Muscle of back (tissue), 11 donors: ENCODE data around the gene CIP2A. TPM values are rescaled to one million over a fixed set of nuclear protein-coding genes. Genes with fewer than 3 reads are reported as not detected.

Experiments used
- DNase-seq, 3 donors: peaks; one replicate each; pipeline versions ENCODE4 v3.0.0 to v3.0.0-alpha.2; 2013
- polyA plus RNA-seq, 10 donors: library from polyadenylated mRNA; unstranded; fragments of 120-200 nt; gene quantifications; one replicate each; pipeline ENCODE4 v1.2.1, GENCODE V29; 2013; ENCODE audit not compliant: insufficient read length in 10 of 10

Gene CIP2A
- polyA plus RNA-seq, 10 donors = 7.9 to 12.0 (median 9.9) TPM

DNA sequence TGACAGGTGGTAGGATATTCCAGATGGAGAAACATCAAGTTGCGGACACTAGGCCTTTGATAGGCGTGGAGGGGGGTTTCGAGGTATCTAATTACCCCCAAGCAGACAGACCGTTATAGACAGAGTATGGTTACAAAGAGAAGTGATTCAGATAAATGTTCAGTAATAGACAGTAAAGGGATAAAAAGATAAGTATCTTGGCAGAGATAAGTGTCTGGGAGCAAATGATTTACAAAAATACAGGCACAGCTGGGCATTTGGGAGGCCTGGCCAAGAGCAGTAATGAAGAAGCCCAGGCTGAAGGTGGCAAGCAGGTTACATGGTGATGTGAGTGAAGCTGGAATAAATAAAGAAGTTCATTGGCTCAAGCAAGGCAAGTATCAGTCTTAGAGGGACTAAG, 78.2 kb downstream of the CIP2A start:
- no peak for DNase-seq

DNA sequence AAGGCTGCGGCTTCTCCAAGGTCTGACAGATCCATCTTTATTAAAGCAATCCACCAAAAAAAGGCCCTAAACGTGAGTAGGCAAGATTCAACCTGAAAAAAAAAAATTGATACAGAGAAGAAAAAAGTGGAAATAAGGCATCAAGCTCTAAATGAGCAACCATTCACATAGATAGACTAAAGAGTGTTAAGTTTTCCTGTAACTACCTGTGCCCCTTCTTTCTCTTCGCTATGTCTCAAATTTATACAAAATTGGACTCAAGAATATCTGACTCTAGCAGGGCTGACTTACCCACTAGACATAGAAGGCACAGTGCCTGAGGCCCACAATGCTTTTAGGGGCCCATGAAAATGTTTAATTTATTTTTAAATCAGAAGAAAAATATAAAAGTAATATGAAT, 78.7 kb downstream of the CIP2A start, which contains the start of gene MYH15:
TSS of gene MYH15 (minus strand) at position 101 of the 400 bp plus-strand sequence. CDS start at position 35, 66 bp downstream.
- DNase-seq = no peak

DNA sequence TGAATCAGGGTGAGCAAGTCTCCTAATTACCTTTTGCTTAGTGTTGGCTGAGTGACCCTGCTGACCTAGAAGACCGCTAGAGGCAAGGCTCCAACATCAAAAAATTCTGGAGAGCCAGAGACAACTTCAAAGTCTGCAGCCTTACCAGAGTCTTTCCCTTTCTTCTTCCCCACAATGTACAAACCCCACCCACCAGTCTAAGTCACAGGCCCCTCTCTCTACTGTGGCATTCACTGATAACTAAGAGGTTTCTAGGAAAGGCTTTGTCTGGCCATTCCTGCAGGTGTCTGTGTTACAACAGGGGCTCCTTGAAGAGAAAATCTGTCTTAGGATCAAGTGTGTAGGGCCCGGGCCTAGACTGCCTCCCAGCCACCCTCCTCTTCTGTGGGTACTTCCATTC, 79.4 kb downstream of the CIP2A start:
- no peak for DNase-seq

DNA sequence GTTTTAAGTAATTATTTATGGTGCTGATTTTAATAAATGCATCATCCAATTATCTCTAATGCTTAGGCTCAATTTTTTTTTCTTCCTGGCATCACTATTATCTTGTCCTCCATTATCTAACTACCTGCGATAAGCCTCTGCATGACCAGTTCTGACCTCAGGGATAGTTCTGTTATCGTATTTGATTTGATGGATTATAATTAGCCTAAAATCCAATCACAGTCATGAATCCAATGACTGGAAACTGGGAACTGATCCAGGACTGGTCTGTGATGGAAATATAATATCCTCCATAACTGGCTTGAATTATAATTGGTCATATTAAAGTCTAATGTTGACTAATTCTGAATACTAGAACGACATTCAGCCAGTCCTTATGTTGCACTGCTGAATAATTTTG, 80.0 kb downstream of the CIP2A start:
- no peak for DNase-seq

DNA sequence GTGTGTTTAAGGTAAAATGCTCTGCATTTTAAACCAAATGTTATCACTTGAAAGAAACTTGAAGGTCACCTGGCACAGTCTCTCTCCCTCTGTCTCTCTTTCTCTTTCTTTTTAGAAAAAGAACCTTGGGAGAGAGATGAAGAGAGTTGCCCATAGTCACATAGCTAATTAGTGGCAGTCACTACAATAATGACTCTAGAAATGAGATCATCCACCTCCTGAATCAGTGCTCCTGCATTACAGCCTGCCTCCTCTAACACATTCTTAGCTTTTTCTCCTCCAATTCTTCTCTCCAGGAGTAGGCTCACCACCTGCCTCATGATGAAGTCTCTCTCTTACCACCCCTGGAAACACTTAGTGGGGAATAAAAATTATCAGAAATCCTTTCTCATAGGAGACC, 81.3 kb downstream of the CIP2A start:
- DNase-seq = no peak

DNA sequence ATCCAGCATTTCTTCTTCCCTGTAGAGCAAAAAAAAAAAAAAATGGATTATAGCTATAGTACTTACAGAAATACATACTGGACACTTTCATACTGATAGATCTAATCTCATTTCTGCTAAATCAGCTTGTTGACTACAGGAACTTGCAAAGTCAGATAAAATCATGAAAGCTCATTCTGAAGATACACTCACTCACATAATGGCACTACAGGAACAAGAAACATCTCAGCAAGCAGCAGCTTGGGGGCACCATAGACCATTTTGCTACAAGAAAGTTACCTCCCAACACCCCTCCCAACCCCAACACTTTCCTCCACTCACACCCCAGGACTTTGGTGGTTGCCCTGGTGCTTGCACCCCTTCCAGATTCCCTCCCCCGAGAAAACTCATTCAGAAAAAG, 83.4 kb downstream of the CIP2A start:
- DNase-seq = no peak

DNA sequence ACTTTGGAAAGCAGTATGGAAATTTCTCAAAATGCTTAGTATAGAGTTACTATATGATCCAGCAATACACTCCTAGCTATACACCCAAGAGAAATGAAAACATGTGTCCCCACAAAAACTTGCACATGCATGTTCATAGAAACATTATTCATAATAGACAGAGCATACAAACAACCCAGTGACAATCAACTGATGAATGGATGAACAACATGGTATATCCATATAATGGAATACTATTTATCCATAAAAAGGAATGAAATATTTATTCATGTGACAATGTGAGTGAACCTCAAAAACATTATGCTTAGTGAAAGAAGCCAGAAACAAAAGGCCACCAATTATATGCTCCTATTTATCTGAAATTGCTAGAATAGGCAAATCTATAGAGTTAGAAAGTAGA, 85.5 kb downstream of the CIP2A start:
- no peak for DNase-seq

DNA sequence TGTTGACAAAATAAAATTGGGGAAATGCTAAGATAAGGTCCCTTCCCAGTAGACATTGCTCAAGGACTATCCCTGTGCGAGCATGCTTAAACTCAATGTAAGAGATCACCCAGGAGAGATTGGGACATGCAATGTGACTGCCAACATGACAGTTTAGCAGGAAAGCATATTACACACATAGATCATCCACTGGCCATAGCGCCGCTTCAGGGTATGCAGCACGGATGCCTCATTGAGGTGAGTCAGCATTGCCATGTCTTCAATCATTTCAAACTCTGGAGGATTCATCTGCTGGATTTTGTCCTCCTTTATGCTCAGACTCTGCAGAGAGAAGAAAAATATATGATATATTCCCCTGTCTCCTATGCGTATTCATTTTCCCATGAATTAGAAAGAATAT, 87.7 kb downstream of the CIP2A start:
- no peak for DNase-seq

DNA sequence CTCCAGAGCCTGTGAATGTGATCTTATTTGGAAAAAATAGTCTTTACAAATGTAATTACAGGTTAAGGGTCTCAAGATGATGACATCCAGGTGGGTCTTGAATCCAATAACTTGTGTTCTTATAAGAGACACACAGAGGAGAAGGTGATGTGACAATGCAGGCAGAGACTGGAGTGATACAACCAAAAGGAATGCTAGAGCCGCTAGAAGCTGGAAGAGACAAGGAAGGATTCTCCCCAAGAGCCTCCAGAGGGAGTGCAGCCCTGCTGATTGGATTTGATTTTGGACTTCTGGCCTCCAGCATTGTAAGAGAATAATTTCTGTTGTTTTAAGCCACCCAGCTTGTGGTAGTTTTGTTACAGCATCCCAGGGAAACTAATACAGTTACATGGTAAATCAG, 88.5 kb downstream of the CIP2A start:
- DNase-seq = no peak

Other genes starting within 250 kb of the CIP2A start
- gene MYH15, start 78.8 kb downstream of the CIP2A start, polyA plus RNA-seq = under 1 TPM; 0.18 to 0.76 (median 0.38) TPM
- 10 to 100 TPM; 15.7 to 24.5 (median 18.9) TPM for gene DZIP3, start 284 bp upstream of the CIP2A start, polyA plus RNA-seq
- not detected for gene RETNLB, start 168.0 kb upstream of the CIP2A start, polyA plus RNA-seq
- 1 to 10 TPM in 2 of 10 donors, under 1 TPM in 2, not detected in 6; 0.15 to 5.9 (median 0.72) TPM for gene TRAT1, start 233.3 kb upstream of the CIP2A start, polyA plus RNA-seq